H1 (cell line): ENCODE results near the gene MATK. TPM values are rescaled to one million over a fixed set of nuclear protein-coding genes. Genes with fewer than 3 reads are reported as not detected.

ENCODE experiments used
- CTCF ChIA-PET: fragments of 300-600 bp; sonication (Branson Sonifier 250); formaldehyde crosslinking; loops from one replicate; lab custom pipeline; 2021; ENCODE audit not compliant: partially characterized antibody; lab: Charles Lee
- POLR2A ChIA-PET: fragments of 300-600 bp; sonication (Branson Sonifier 250); formaldehyde crosslinking; loops from one replicate; lab custom pipeline; 2021; ENCODE audit warnings: inconsistent platforms; ENCODE audit not compliant: partially characterized antibody; lab: Charles Lee
- DNase-seq, 2 experiments: peaks; one replicate each; pipeline versions ENCODE4 v3.0.0 to v3.0.0-alpha.2; 2010 to 2022; ENCODE audit warnings: low spot score in 2 of 2, low read depth in 1 of 2, mixed read lengths in 1 of 2
- FAIRE-seq: peaks from 2 replicates; lab custom pipeline; 2011; peaks lifted over from hg19 to GRCh38; lab: Jason Lieb, UNC
- H2AFZ ChIP-seq: 2 replicates; pipeline ENCODE4 v1.8.1; 2012; ENCODE audit warnings: low read length, inconsistent platforms
- H2AK5ac ChIP-seq: 2 replicates; pipeline ENCODE4 v1.6.1; 2013; ENCODE audit warnings: low read depth, low read length
- H2BK120ac ChIP-seq: replicated peaks from 2 replicates; pipeline ENCODE3; 2013; ENCODE audit warnings: low read depth, low read length, inconsistent platforms
- H2BK12ac ChIP-seq: 2 replicates; pipeline ENCODE4 v1.6.1; 2013; ENCODE audit warnings: low read depth, low read length
- H2BK15ac ChIP-seq: 2 replicates; pipeline ENCODE4 v1.6.1; 2013; ENCODE audit warnings: low read length
- H2BK20ac ChIP-seq: 2 replicates; pipeline ENCODE4 v1.6.1; 2013; ENCODE audit warnings: low read length
- H2BK5ac ChIP-seq: 2 replicates; pipeline ENCODE4 v1.6.1; 2013; ENCODE audit warnings: low read depth, low read length
- H3K14ac ChIP-seq: 2 replicates; pipeline ENCODE4 v1.6.1; 2013; ENCODE audit warnings: inconsistent platforms; ENCODE audit not compliant: insufficient read length
- H3K18ac ChIP-seq: 2 replicates; pipeline ENCODE4 v1.6.1; 2013; ENCODE audit warnings: low read length; ENCODE audit errors: extremely low read depth
- H3K23ac ChIP-seq: 2 replicates; pipeline ENCODE4 v1.6.1; 2013; ENCODE audit warnings: inconsistent platforms; ENCODE audit not compliant: insufficient read length
- H3K23me2 ChIP-seq: 2 replicates; pipeline ENCODE4 v1.6.1; 2013; ENCODE audit warnings: low read depth, low read length
- H3K27ac ChIP-seq: 2 replicates; pipeline ENCODE4 v1.6.1; 2011; ENCODE audit warnings: low read depth, low read length, inconsistent platforms
- H3K27me3 ChIP-seq, 4 experiments: replicated peaks in 1 of 4; 1 replicate in 1 of 4; 2 replicates in 3 of 4; pipeline versions ENCODE4 v1.6.1 to v1.8.1; 2011 to 2013; ENCODE audit warnings: low read length in 3 of 4, mild to moderate bottlenecking in 3 of 4, inconsistent platforms in 2 of 4, mixed read lengths in 2 of 4, moderate library complexity in 1 of 4; ENCODE audit not compliant: control insufficient read depth in 3 of 4, insufficient read depth in 3 of 4; ENCODE audit errors: extremely low read depth in 1 of 4
- H3K36me3 ChIP-seq, 4 experiments: 2 replicates each; pipeline versions ENCODE4 v1.6.1 to v1.8.1; 2011 to 2013; ENCODE audit warnings: mild to moderate bottlenecking in 4 of 4, low read length in 3 of 4, moderate library complexity in 2 of 4, control low read depth in 1 of 4, inconsistent platforms in 1 of 4; ENCODE audit not compliant: insufficient read depth in 4 of 4, control insufficient read depth in 2 of 4
- H3K4ac ChIP-seq: replicated peaks from 2 replicates; pipeline ENCODE3; 2013; ENCODE audit warnings: low read length, low read depth, mixed read lengths, inconsistent platforms; ENCODE audit not compliant: insufficient read length
- H3K4me1 ChIP-seq, 4 experiments: replicated peaks in 1 of 4; 1 replicate in 1 of 4; 2 replicates in 3 of 4; pipeline versions ENCODE4 v1.6.1 to v1.8.1; 2011 to 2013; ENCODE audit warnings: low read length in 3 of 4, inconsistent platforms in 2 of 4, mixed read lengths in 1 of 4; ENCODE audit not compliant: insufficient read depth in 4 of 4, control insufficient read depth in 3 of 4
- H3K4me2 ChIP-seq, 2 experiments: 2 replicates each; pipeline versions ENCODE4 v1.6.1 to v1.8.1; 2011 to 2013; ENCODE audit warnings: low read depth in 2 of 2, low read length in 2 of 2, control low read depth in 1 of 2, inconsistent platforms in 1 of 2, mild to moderate bottlenecking in 1 of 2; ENCODE audit not compliant: insufficient read depth in 1 of 2
- H3K4me3 ChIP-seq, 4 experiments: fragments of 200-600, 300-600 bp in 1 of 4; sonication (generic), shearing (Covaris generic), sonication (Bioruptor Twin) in 1 of 4; 2 replicates each; pipeline versions ENCODE4 v1.5.1 to v1.8.1; 2011 to 2016; ENCODE audit warnings: low read length in 4 of 4, low read depth in 3 of 4, control low read depth in 2 of 4, inconsistent platforms in 2 of 4, mild to moderate bottlenecking in 2 of 4, mixed read lengths in 1 of 4, moderate library complexity in 1 of 4; ENCODE audit not compliant: insufficient read depth in 2 of 4; ENCODE audit errors: extremely low read depth in 1 of 4
- H3K56ac ChIP-seq: replicated peaks from 2 replicates; pipeline ENCODE3; 2013; ENCODE audit warnings: low read depth, mild to moderate bottlenecking, mixed read lengths, low read length, inconsistent platforms; ENCODE audit not compliant: insufficient read length
- H3K79me1 ChIP-seq: 2 replicates; pipeline ENCODE4 v1.6.1; 2013; ENCODE audit warnings: low read depth, low read length, control low read depth
- H3K79me2 ChIP-seq, 2 experiments: 2 replicates each; pipeline versions ENCODE4 v1.6.1 to v1.8.1; 2012 to 2013; ENCODE audit warnings: low read length in 2 of 2, mild to moderate bottlenecking in 2 of 2, inconsistent platforms in 1 of 2; ENCODE audit not compliant: insufficient read depth in 2 of 2, control insufficient read depth in 1 of 2
- H3K9ac ChIP-seq, 4 experiments: replicated peaks in 1 of 4; 1 replicate in 1 of 4; 2 replicates in 3 of 4; pipeline versions ENCODE4 v1.6.1 to v1.8.1; 2011 to 2013; ENCODE audit warnings: low read depth in 3 of 4, low read length in 3 of 4, control low read depth in 2 of 4, mild to moderate bottlenecking in 2 of 4, moderate library complexity in 2 of 4, inconsistent platforms in 1 of 4; ENCODE audit errors: extremely low read depth in 1 of 4
- H3K9me3 ChIP-seq, 2 experiments: 2 replicates each; pipeline versions ENCODE4 v1.6.1 to v1.8.1; 2012 to 2013; ENCODE audit warnings: mild to moderate bottlenecking in 2 of 2, moderate library complexity in 2 of 2, control low read depth in 1 of 2, inconsistent platforms in 1 of 2, low read depth in 1 of 2, low read length in 1 of 2, mixed read lengths in 1 of 2; ENCODE audit not compliant: insufficient read depth in 2 of 2
- H4K20me1 ChIP-seq, 2 experiments: replicated peaks in 1 of 2; 2 replicates each; pipeline versions ENCODE3 to v1.8.1; 2011 to 2013; ENCODE audit warnings: inconsistent platforms in 2 of 2, low read length in 2 of 2, mild to moderate bottlenecking in 1 of 2; ENCODE audit not compliant: insufficient read depth in 2 of 2, control insufficient read depth in 1 of 2
- H4K5ac ChIP-seq: 2 replicates; pipeline ENCODE4 v1.6.1; 2013; ENCODE audit warnings: low read length, low read depth, mixed read lengths, inconsistent platforms; ENCODE audit not compliant: insufficient read length
- H4K8ac ChIP-seq: 2 replicates; pipeline ENCODE4 v1.8.0; 2013; ENCODE audit warnings: mild to moderate bottlenecking, moderate library complexity, low read length, inconsistent platforms; ENCODE audit not compliant: insufficient read depth; ENCODE audit errors: extremely low read depth
- H4K91ac ChIP-seq: replicated peaks from 2 replicates; pipeline ENCODE3; 2013; ENCODE audit warnings: low read length, mixed read lengths, inconsistent platforms; ENCODE audit not compliant: insufficient read length
- POLR2AphosphoS5 ChIP-seq: IDR thresholded peaks from 2 replicates; pipeline ENCODE4 v1.6.1; 2011; ENCODE audit warnings: low read depth, low read length
- WGBS, 2 experiments: shearing (Covaris generic) in 1 of 2; methylation state at CpG; one replicate each; pipeline versions ENCODE4 v1.1.6 to v1.1.7; 2013 to 2015; ENCODE audit warnings: low lambda C conversion rate in 2 of 2, mixed read lengths in 2 of 2, inconsistent platforms in 1 of 2, low coverage in 1 of 2, missing lambda C conversion rate in 1 of 2; ENCODE audit not compliant: insufficient replicate concordance in 2 of 2, insufficient coverage in 1 of 2, insufficient read length in 1 of 2; ENCODE audit errors: extremely low coverage in 1 of 2, missing lambda C conversion rate in 1 of 2; 5-methylcytosine and 5-hydroxymethylcytosine counted together
- polyA plus RNA-seq, 7 experiments: library from polyadenylated mRNA; depleted of rRNA in 3 of 7; stranded (reverse) in 5 of 7; unstranded in 2 of 7; fragments of >200 nt in 5 of 7; fragments of 200-250 nt in 2 of 7; gene quantifications; 1 replicate in 5 of 7; 2 replicates in 1 of 7; 4 replicates in 1 of 7; pipeline versions ENCODE4 v1.2.1 to v1.2.3, GENCODE V29; 2011 to 2013; ENCODE audit warnings: missing spikeins in 2 of 7, mixed read lengths in 2 of 7
- total RNA-seq: library from RNA; stranded (reverse); fragmentation: NEBNext Ultra II Directional; extraction: Animal tissue kit (Norgen Biotek cat#: 25700); gene quantifications from 2 replicates; pipeline ENCODE4 v1.2.1, GENCODE V29; 2021
- TF ChIP-seq, protein P1 (sequence below): IDR thresholded peaks from 2 replicates; pipeline ENCODE4 v1.6.1; 2012; ENCODE audit warnings: low read length, inconsistent platforms

Gene MATK
- total and polyA plus RNA-seq, 2 of the 8 experiments (the other 6 are each of a cell fraction or from before 2014, with no cell fraction given): 20.5 to 21.4 TPM

DNA sequence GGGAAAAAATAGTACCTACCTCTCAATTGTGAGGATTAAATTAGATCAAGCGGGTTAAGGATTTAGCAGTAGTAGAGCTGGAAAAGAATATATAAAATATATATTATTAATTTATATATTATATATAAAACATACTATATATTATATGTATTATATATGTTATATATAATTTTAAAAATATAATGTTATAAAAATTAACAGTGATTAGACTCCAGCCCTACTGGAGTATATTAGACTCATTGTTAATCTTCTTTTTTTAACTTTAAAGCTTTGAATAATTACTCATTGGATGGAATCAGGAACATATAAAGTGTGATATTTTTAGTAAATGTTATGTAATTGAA lies 24.1 kb downstream of the MATK start:
- Histone ChIP-seq H3K27me3 (no peaks in the 10 kb centered on the region), H3K4me2 (peak overlapping the region; percentile 63 to 87; a peak in 2 of 4 replicates), H2AK5ac (no peak overlapping the region), H3K79me1 (peaks cover 3% of the 10 kb centered on the region; the same call in 1 of the 2 replicates), H2BK15ac (no peak overlapping the region), H3K18ac (no peak overlapping the region), H3K4me1 (no peaks in the 10 kb centered on the region), H4K5ac (no peak overlapping the region), H3K23ac (no peak overlapping the region), H3K56ac (no peak overlapping the region), H4K8ac (no peak overlapping the region), H3K36me3 (peaks cover 0 to 6% (median 3%) of the 10 kb centered on the region in 4 experiments; a peak in 6 of 8 replicates), H2BK120ac (no peak overlapping the region), H3K9me3 (no peaks in the 10 kb centered on the region), H3K4me3 (peak overlapping the region; percentile 73 to 92 (median 88); a peak in 6 of 8 replicates), H3K23me2 (peaks cover 5% of the 10 kb centered on the region), H3K4ac (no peak overlapping the region), H4K20me1 (peaks cover 0 to 9% of the 10 kb centered on the region in 2 experiments), H2BK12ac (no peak overlapping the region), H3K14ac (no peak overlapping the region), H4K91ac (no peak overlapping the region), H3K27ac (no peak overlapping the region), H2AFZ (no peak overlapping the region), H2BK20ac (no peak overlapping the region), H3K79me2 (peaks cover 0 to 7% of the 10 kb centered on the region in 2 experiments; a peak in 1 of 4 replicates), H2BK5ac (no peak overlapping the region), H3K9ac (no peak overlapping the region)
- POLR2A ChIA-PET: interaction anchor here (0.9 to 3.0 kb wide), 22 partner anchors 10 to 224 kb away, joined by 3 to 23 read pairs (median 4); partner anchors contain the start of genes DAPK3, EEF2, MATK and NMRK2
- FAIRE-seq (no peak), DNase-seq (no peak)
- CTCF ChIA-PET: interaction anchor here (0.6 to 2.7 kb wide), 9 partner anchors 14 to 909 kb away, joined by 3 to 8 read pairs (median 4); no protein-coding TSS in a partner anchor
- WGBS, 2 experiments: 63% methylated on average over 1 of the region's 1 CpG; no CpG with 5 or more reads in 1 of the 2 experiments
- TF ChIP-seq, protein P1, sequence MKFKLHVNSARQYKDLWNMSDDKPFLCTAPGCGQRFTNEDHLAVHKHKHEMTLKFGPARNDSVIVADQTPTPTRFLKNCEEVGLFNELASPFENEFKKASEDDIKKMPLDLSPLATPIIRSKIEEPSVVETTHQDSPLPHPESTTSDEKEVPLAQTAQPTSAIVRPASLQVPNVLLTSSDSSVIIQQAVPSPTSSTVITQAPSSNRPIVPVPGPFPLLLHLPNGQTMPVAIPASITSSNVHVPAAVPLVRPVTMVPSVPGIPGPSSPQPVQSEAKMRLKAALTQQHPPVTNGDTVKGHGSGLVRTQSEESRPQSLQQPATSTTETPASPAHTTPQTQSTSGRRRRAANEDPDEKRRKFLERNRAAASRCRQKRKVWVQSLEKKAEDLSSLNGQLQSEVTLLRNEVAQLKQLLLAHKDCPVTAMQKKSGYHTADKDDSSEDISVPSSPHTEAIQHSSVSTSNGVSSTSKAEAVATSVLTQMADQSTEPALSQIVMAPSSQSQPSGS: no peak
- TF ChIP-seq POLR2AphosphoS5: no peak
